ENCODE data around the gene NCKAP5.

The NCKAP5 gene

DNA sequence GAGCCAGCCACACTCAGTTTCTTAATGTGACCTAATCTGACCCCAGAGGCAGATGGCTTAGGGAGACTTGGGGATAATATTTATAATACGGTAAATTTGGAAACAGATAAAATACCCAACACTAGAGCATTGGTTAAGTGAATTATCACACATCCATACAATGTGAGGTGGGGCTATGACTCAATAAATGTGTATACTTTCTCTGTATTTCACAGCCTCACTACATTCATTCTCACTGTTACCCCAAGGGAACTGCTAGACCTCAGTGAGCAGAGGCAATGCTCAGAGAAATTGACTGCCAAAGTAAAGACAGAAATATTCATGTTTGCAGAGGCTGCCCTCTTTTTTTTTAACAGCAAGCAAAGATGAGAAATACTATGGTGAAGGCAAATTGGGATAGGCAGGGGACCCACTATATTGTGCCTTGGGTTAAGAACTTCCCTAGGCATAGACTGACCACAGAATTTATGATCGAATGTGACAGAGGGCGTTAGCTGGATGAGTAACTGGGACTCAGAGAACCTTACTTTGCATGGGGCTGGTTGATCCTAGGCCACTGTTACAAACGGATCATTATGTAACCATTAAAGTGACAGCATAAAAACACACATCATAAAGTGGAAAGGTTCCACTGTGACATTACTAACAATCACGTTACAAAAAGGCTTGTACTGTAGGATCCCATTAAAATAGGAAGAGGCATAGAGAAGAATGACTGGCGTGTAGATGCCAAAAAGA lies 652.3 kb downstream of the NCKAP5 start:
- H3K36me3 ChIP-seq (ENCODE audit: control insufficient read depth in 2 of 2, insufficient read depth in 2 of 2, low read length in 2 of 2) = no peaks in the 10 kb centered on the region

GRCh38 chr2:132911726-132912724 lies 656.2 kb downstream of the NCKAP5 start:
- H3K9ac ChIP-seq (ENCODE audit: low read length in 2 of 2) = no peak overlapping the region
- H3K36me3 ChIP-seq (ENCODE audit: control insufficient read depth in 2 of 2, insufficient read depth in 2 of 2, low read length in 2 of 2) = no peaks in the 10 kb centered on the region
- H3K27ac ChIP-seq (ENCODE audit: low read length) = no peak overlapping the region
- no peak overlapping the region for H3K4me3 ChIP-seq (ENCODE audit: low read length in 2 of 2)
- no peaks in the 10 kb centered on the region for H3K9me3 ChIP-seq (ENCODE audit: control insufficient read depth in 2 of 2, low read length in 2 of 2)
- H3K27me3 ChIP-seq (ENCODE audit: control insufficient read depth in 1 of 2, insufficient read depth in 2 of 2, low read length in 2 of 2) = no peaks in the 10 kb centered on the region
- no peaks in the 10 kb centered on the region for H3K4me1 ChIP-seq (ENCODE audit: control insufficient read depth, insufficient read depth, low read length)

More for the DNA sequence above, 652.3 kb downstream of the NCKAP5 start:
- H3K4me3 ChIP-seq (ENCODE audit: low read length in 2 of 2) = no peak overlapping the region
- H3K27ac ChIP-seq (ENCODE audit: low read length) = no peak overlapping the region
- no peak overlapping the region for H3K9ac ChIP-seq (ENCODE audit: low read length in 2 of 2)
- no peaks in the 10 kb centered on the region for H3K4me1 ChIP-seq (ENCODE audit: control insufficient read depth, insufficient read depth, low read length)
- H3K9me3 ChIP-seq (ENCODE audit: control insufficient read depth in 2 of 2, low read length in 2 of 2) = no peaks in the 10 kb centered on the region
- H3K27me3 ChIP-seq (ENCODE audit: control insufficient read depth in 1 of 2, insufficient read depth in 2 of 2, low read length in 2 of 2) = no peaks in the 10 kb centered on the region

DNA sequence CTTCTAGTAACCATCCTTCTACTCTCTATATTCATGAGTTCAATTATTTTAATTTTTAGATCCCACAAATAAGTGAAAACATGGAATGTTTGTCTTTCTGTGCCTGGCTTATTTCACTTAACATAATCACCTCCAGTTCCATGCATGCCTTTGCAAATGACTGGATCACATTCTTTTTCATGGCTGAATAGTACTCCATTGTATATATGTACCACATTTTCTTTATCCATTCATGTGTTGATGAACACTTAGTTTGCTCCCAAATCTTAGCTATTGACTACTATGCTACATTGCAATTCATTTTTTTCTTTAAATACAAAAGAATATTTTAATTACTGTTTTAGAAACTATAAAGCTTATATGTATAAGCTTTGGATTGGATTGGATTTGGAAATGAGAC lies 657.8 kb downstream of the NCKAP5 start:
- no peaks in the 10 kb centered on the region for H3K27me3 ChIP-seq (ENCODE audit: control insufficient read depth in 1 of 2, insufficient read depth in 2 of 2, low read length in 2 of 2)
- H3K27ac ChIP-seq (ENCODE audit: low read length) = no peak overlapping the region
- H3K4me1 ChIP-seq (ENCODE audit: control insufficient read depth, insufficient read depth, low read length) = no peaks in the 10 kb centered on the region
- no peaks in the 10 kb centered on the region for H3K9me3 ChIP-seq (ENCODE audit: control insufficient read depth in 2 of 2, low read length in 2 of 2)
- no peaks in the 10 kb centered on the region for H3K36me3 ChIP-seq (ENCODE audit: control insufficient read depth in 2 of 2, insufficient read depth in 2 of 2, low read length in 2 of 2)
- H3K4me3 ChIP-seq (ENCODE audit: low read length in 2 of 2) = no peak overlapping the region
- H3K9ac ChIP-seq (ENCODE audit: low read length in 2 of 2) = no peak overlapping the region

GRCh38 chr2:132909427-132909826 lies 658.8 kb downstream of the NCKAP5 start:
- H3K9me3 ChIP-seq (ENCODE audit: control insufficient read depth in 2 of 2, low read length in 2 of 2) = no peaks in the 10 kb centered on the region
- no peaks in the 10 kb centered on the region for H3K36me3 ChIP-seq (ENCODE audit: control insufficient read depth in 2 of 2, insufficient read depth in 2 of 2, low read length in 2 of 2)
- H3K4me3 ChIP-seq (ENCODE audit: low read length in 2 of 2) = no peak overlapping the region
- H3K27ac ChIP-seq (ENCODE audit: low read length) = no peak overlapping the region
- no peak overlapping the region for H3K9ac ChIP-seq (ENCODE audit: low read length in 2 of 2)
- no peaks in the 10 kb centered on the region for H3K4me1 ChIP-seq (ENCODE audit: control insufficient read depth, insufficient read depth, low read length)
- no peaks in the 10 kb centered on the region for H3K27me3 ChIP-seq (ENCODE audit: control insufficient read depth in 1 of 2, insufficient read depth in 2 of 2, low read length in 2 of 2)

DNA sequence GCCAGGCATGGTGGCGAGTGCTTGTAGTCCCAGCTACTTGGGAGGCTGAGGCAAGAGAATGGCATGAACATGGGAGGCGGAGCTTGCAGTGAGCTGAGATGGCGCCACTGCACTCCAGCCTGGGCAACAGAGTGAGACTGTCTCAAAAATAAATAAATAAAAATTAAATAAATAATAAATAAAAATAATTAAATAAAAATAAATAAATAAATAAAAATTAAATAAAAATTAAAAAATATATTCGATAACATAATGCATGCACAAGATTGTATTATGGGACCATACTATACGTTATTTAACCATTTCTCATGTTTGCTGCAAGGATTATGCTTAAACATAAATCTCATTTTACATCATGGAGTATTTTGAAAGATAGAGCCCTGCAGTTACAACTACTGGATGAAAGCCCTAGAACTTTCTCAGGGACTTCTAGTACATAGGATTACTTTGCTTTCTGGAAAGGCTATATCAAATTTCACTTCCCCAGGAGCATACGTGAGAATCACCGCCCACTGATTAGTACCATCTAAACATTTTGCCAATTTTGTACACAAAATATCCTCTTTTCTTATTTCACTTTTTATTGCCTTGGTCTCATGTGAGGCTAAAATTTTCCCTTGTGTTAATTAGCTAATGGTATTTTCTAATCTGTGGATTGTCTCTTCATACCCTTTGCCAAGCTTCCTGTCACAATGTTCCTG lies 664.0 kb downstream of the NCKAP5 start:
- no peaks in the 10 kb centered on the region for H3K4me1 ChIP-seq (ENCODE audit: control insufficient read depth, insufficient read depth, low read length)
- H3K36me3 ChIP-seq (ENCODE audit: control insufficient read depth in 2 of 2, insufficient read depth in 2 of 2, low read length in 2 of 2) = no peaks in the 10 kb centered on the region
- no peak overlapping the region for H3K27ac ChIP-seq (ENCODE audit: low read length)
- H3K4me3 ChIP-seq (ENCODE audit: low read length in 2 of 2) = no peak overlapping the region
- no peaks in the 10 kb centered on the region for H3K27me3 ChIP-seq (ENCODE audit: control insufficient read depth in 1 of 2, insufficient read depth in 2 of 2, low read length in 2 of 2)
- no peaks in the 10 kb centered on the region for H3K9me3 ChIP-seq (ENCODE audit: control insufficient read depth in 2 of 2, low read length in 2 of 2)
- H3K9ac ChIP-seq (ENCODE audit: low read length in 2 of 2) = no peak overlapping the region

DNA sequence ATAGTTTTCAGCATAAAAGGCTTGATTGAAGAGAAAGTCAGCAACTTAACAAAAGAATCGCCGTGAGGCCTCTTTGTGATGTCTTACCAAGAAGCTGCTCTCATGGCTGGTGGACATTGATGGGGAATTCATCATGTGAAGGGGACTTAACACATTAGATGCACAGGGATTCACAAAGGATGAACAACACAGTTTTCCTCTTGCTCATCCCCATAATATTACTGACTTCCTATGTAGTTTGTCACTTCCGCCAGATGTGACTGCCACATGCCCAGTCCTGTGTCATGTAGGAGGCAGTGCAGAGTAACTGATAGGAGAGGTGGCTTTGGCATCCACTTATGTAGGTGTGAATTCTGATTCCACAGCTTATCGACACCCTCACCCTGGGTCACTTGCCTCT lies 665.6 kb downstream of the NCKAP5 start:
- H3K9ac ChIP-seq (ENCODE audit: low read length in 2 of 2) = no peak overlapping the region
- no peaks in the 10 kb centered on the region for H3K27me3 ChIP-seq (ENCODE audit: control insufficient read depth in 1 of 2, insufficient read depth in 2 of 2, low read length in 2 of 2)
- H3K9me3 ChIP-seq (ENCODE audit: control insufficient read depth in 2 of 2, low read length in 2 of 2) = no peaks in the 10 kb centered on the region
- no peak overlapping the region for H3K27ac ChIP-seq (ENCODE audit: low read length)
- no peak overlapping the region for H3K4me3 ChIP-seq (ENCODE audit: low read length in 2 of 2)
- no peaks in the 10 kb centered on the region for H3K36me3 ChIP-seq (ENCODE audit: control insufficient read depth in 2 of 2, insufficient read depth in 2 of 2, low read length in 2 of 2)
- H3K4me1 ChIP-seq (ENCODE audit: control insufficient read depth, insufficient read depth, low read length) = no peaks in the 10 kb centered on the region

DNA sequence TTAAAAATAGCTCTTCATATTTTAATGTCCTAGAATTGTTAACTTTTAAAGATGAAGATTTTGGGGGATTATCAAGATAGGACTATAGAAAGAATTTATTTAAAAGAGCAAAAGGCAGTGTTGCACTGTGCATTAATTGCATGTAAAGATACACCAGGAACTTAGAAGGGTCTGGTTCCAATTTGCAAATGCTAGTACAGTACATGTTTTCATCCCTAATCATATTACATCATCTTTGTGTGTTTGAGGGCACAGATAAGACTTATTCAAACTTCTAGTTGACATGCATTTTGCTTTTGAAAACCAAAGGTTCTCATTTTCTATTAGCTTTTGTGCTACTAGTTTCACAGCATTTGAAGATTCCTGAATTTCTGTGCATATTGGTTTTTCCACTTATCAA lies 666.6 kb downstream of the NCKAP5 start:
- H3K4me3 ChIP-seq (ENCODE audit: low read length in 2 of 2) = no peak overlapping the region
- no peak overlapping the region for H3K9ac ChIP-seq (ENCODE audit: low read length in 2 of 2)
- no peaks in the 10 kb centered on the region for H3K9me3 ChIP-seq (ENCODE audit: control insufficient read depth in 2 of 2, low read length in 2 of 2)
- H3K27ac ChIP-seq (ENCODE audit: low read length) = no peak overlapping the region
- no peaks in the 10 kb centered on the region for H3K36me3 ChIP-seq (ENCODE audit: control insufficient read depth in 2 of 2, insufficient read depth in 2 of 2, low read length in 2 of 2)
- no peaks in the 10 kb centered on the region for H3K27me3 ChIP-seq (ENCODE audit: control insufficient read depth in 1 of 2, insufficient read depth in 2 of 2, low read length in 2 of 2)
- H3K4me1 ChIP-seq (ENCODE audit: control insufficient read depth, insufficient read depth, low read length) = no peaks in the 10 kb centered on the region

- Histone ChIP-seq H3K9ac (ENCODE audit: low read length in 2 of 2) (no peak overlapping the region), H3K9me3 (ENCODE audit: control insufficient read depth in 2 of 2, low read length in 2 of 2) (no peaks in the 10 kb centered on the region), H3K27ac (ENCODE audit: low read length) (no peak overlapping the region), H3K4me1 (ENCODE audit: control insufficient read depth, insufficient read depth, low read length) (no peaks in the 10 kb centered on the region), H3K4me3 (ENCODE audit: low read length in 2 of 2) (no peak overlapping the region), H3K36me3 (ENCODE audit: control insufficient read depth in 2 of 2, insufficient read depth in 2 of 2, low read length in 2 of 2) (no peaks in the 10 kb centered on the region), H3K27me3 (ENCODE audit: control insufficient read depth in 1 of 2, insufficient read depth in 2 of 2, low read length in 2 of 2) (no peaks in the 10 kb centered on the region)
These were observed 671.2 kb downstream of the NCKAP5 start for GRCh38 chr2:132897111-132897510.

GRCh38 chr2:132896073-132896472 lies 672.2 kb downstream of the NCKAP5 start:
- no peak overlapping the region for H3K27ac ChIP-seq (ENCODE audit: low read length)
- no peaks in the 10 kb centered on the region for H3K27me3 ChIP-seq (ENCODE audit: control insufficient read depth in 1 of 2, insufficient read depth in 2 of 2, low read length in 2 of 2)
- no peak overlapping the region for H3K4me3 ChIP-seq (ENCODE audit: low read length in 2 of 2)
- no peaks in the 10 kb centered on the region for H3K9me3 ChIP-seq (ENCODE audit: control insufficient read depth in 2 of 2, low read length in 2 of 2)
- H3K9ac ChIP-seq (ENCODE audit: low read length in 2 of 2) = no peak overlapping the region
- no peaks in the 10 kb centered on the region for H3K36me3 ChIP-seq (ENCODE audit: control insufficient read depth in 2 of 2, insufficient read depth in 2 of 2, low read length in 2 of 2)
- H3K4me1 ChIP-seq (ENCODE audit: control insufficient read depth, insufficient read depth, low read length) = no peaks in the 10 kb centered on the region

DNA sequence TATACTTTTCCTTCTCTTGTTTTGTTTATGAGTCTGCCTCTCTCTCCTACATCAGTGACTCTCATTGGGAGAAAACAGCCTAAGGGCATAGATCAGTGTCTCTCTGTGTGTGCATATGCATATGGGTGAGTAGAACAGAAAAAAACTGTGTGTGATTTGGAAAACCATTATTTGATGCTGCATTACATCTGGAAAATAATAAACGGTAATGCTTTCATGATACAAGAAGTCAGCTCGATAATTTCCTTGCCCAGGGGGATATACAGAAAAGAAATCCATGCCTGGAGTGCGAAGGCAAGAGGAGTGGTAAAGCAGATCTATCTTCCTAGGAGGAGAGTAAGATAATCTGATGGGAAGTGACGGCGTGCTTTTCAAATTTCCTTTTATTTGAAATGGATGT lies 676.8 kb downstream of the NCKAP5 start:
- no peaks in the 10 kb centered on the region for H3K4me1 ChIP-seq (ENCODE audit: control insufficient read depth, insufficient read depth, low read length)
- peaks cover 0 to 2% of the 10 kb centered on the region in 2 donors for H3K9me3 ChIP-seq (ENCODE audit: control insufficient read depth in 2 of 2, low read length in 2 of 2)
- H3K4me3 ChIP-seq (ENCODE audit: low read length in 2 of 2) = no peak overlapping the region
- no peak overlapping the region for H3K9ac ChIP-seq (ENCODE audit: low read length in 2 of 2)
- no peaks in the 10 kb centered on the region for H3K36me3 ChIP-seq (ENCODE audit: control insufficient read depth in 2 of 2, insufficient read depth in 2 of 2, low read length in 2 of 2)
- H3K27me3 ChIP-seq (ENCODE audit: control insufficient read depth in 1 of 2, insufficient read depth in 2 of 2, low read length in 2 of 2) = no peaks in the 10 kb centered on the region
- H3K27ac ChIP-seq (ENCODE audit: low read length) = no peak overlapping the region

Measured in stomach smooth muscle (tissue), 2 donors.